Esophagus squamous epithelium (tissue), 4 donors: ENCODE measurements around the gene CCNJL.

Source experiments
- CTCF ChIP-seq, 6 experiments: fragments of 450-650 bp in 4 of 6; fragments of 200-600 bp in 2 of 6; sonication (generic) in 2 of 6; IDR thresholded peaks; one replicate each; pipeline ENCODE4 v1.5.1; 2016 to 2019; ENCODE audit warnings: antibody characterized with exemption in 6 of 6, mild to moderate bottlenecking in 4 of 6, moderate library complexity in 4 of 6
- POLR2A ChIP-seq, 4 donors: fragments of 450-650 bp; IDR thresholded peaks; one replicate each; pipeline ENCODE4 v1.6.1; 2017; ENCODE audit warnings: antibody characterized with exemption in 4 of 4, mild to moderate bottlenecking in 4 of 4, moderate library complexity in 3 of 4

- TF ChIP-seq CTCF (IDR thresholded peaks at IDR 0.05) (no peak), POLR2A (IDR thresholded peaks at IDR 0.05) (no peak)
Measured at GRCh38 chr5:160233215-160233614, 79.1 kb downstream of the CCNJL start.
